GM21529 (cell line): Measurements from ENCODE around the gene RSPO3.
"Not testable (repeated sequence)": the region's sequence is repeated elsewhere in the genome, so short reads cannot be mapped to it uniquely, and the experiment has no call there.

ENCODE experiments used
- ATAC-seq: cut with Tn5 transposase; IDR thresholded peaks from one replicate; pipeline ENCODE4 v1.9.1; 2021; ENCODE audit not compliant: unreplicated experiment

The RSPO3 gene

GRCh38 chr6:127201321-127201720, 82.8 kb downstream of the RSPO3 start:
- ATAC-seq, result no peak

DNA sequence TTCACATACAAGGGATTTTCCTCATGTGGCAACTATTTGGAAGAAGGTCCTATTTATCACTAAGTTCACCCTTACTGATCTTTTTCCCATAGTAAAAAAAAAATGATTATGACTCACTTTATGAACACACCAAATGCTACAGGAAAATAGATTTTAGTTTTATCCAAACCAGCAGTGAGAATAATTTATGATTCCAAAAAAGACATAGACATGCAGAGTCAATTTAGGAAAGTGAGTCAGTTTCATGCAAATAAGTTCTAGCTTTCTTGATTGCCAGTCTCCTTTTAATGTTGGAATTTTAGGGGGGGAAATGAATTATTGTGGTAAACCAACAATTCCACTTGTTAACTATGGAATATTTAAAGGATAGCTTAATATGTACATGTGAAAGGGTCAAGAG, 84.2 kb downstream of the RSPO3 start:
- ATAC-seq, result no peak

DNA sequence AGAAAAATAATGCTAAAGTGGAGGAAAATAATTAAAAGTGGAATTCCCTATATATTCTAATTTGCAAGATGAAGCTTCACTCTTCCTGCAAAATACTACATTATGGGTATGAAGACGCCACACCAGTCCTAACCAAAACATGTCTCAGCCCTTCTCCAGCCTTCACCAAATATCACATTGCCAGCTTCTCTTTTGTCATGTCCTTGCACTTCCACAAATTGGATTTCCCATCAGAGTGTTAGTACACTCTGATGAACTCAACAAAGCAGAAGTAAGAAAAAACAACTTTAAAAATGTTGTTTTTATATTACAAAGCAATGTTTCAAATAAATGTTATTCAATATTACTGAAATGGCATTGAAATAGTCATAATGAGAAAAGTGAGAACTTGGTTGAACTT, 85.8 kb downstream of the RSPO3 start:
- no peak for ATAC-seq

GRCh38 chr6:127205036-127205435, 86.6 kb downstream of the RSPO3 start:
- no peak for ATAC-seq

GRCh38 chr6:127206531-127207095, 88.1 kb downstream of the RSPO3 start:
- ATAC-seq, result no peak

DNA sequence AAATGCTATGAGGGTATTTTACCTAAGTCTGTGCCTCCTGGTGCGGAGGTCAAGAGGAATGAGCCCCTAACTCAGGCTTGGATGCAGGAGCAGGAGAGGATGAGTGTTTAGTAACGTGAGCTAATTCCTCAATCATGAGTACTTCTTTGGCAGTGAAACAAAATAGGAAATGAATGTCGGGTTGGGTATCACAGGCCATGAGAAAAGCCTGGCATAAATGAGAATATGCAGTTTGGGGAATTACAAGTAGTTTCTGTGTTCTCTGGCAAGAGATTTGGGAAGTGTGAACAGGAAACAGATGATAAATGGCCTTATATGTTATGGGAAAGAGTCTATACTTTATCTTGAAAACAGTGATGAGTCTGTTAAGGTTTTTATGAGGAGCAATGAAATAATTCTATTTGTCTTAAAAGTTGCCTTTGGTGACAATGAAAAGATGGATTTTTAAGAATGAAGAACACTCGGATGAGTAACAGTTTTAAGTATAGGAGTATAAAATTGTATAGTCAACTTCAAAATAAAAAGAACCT, 89.2 kb downstream of the RSPO3 start:
- ATAC-seq, result no peak

GRCh38 chr6:127210725-127211124, 92.3 kb downstream of the RSPO3 start:
- ATAC-seq, result no peak

GRCh38 chr6:127212376-127212775, 93.9 kb downstream of the RSPO3 start:
- no peak for ATAC-seq

GRCh38 chr6:127214032-127214431, 95.6 kb downstream of the RSPO3 start:
- ATAC-seq, result not testable (repeated sequence)

GRCh38 chr6:127214531-127214930, 96.1 kb downstream of the RSPO3 start:
- ATAC-seq, result not testable (repeated sequence)

- ATAC-seq, result no peak
These were observed 97.5 kb downstream of the RSPO3 start for GRCh38 chr6:127215931-127216330.

- no peak for ATAC-seq
These were observed 98.6 kb downstream of the RSPO3 start for GRCh38 chr6:127216810-127217789.

DNA sequence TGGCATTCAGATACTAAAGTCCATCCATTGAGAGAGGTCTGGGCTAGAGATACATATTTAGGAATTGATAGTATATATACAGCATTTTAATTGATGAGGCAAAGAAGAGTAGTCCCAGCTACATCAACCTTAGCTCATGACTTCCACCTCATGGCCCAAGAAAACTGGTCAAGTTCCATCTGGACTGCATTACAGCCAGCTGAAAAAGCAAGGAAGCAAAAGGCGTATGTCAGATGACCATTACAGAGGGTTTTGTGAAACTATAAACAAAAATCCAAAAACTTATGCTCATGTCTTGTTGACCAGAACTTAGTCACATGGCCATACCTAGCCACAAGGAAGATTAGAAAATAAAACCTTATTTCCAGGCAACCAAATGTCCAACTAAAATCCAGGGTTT, 101.4 kb downstream of the RSPO3 start:
- ATAC-seq, result no peak

- ATAC-seq, result no peak
These were observed 102.7 kb downstream of the RSPO3 start for GRCh38 chr6:127221201-127221600.

DNA sequence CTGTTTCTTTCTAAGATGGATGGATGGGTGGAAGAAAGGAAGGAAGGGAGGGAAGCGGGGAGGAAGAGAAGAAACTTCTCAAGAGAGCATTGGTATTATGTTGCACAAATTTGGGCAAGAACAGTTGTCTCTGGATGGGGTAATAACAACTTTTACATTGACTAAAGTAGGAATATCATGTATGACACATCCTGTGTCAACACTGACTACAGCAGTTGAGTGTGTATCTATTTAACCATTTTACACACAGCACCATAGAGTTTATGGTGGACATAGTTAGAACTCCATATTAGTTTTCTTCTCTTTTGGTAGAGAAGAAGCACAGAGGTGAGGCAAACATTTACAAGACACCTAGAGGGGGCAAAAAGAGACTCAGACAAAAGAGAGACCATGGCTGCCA, 103.9 kb downstream of the RSPO3 start:
- ATAC-seq, result no peak

- no peak for ATAC-seq
These were observed 107.0 kb downstream of the RSPO3 start for GRCh38 chr6:127225497-127225896.

- not testable (repeated sequence) for ATAC-seq
These were observed 115.3 kb downstream of the RSPO3 start for GRCh38 chr6:127233819-127234218.

- ATAC-seq, result no peak
These were observed 125.0 kb downstream of the RSPO3 start for GRCh38 chr6:127243501-127243900.
